ENCODE measurements around the gene ZNF528.
A peak's percentile ranks its signal among the peaks of the same experiment; 100 is the strongest.

ZNF528 gene

DNA sequence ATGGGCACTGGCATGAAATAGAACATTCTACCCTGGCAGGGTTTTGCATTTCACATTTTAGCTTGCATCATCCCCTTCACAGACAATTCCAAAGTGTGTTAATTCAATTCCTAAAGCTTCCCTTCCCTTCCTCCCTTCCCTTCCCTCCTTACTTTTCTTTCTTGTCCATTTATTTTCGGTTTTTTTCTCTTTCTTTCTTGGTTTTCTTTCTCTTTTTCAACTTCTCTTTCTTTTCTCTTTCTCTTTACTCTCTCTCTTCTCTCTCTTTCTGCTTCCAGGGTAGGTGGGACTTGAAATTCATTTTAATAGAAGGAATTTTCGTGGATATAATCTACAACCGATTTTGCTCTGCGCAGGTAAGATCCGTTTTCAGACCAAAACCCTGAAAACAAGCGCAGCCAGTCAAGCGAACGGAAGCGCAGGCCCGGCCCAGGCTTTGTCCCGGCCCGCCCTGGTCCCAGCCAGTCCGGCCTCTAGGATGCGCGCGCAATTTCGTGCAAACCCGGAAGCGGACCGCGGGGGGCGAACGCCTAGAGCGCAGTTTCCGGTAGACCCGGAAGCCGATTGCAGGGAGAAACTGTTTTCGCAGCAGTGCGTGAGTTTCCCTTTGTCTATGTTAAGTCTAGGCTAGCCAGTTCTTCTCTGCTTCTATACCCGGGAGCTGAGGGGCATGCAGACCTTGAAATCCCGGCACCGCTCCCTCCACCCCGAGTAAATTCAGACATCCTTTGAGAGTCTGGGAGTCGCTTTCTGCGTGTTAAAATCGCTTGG lies at the start of gene ZNF528:
Gene ZNF528, plus strand, starts transcription at position 540 of the 771 bp plus-strand sequence. CDS start 4,165 bp downstream, outside the sequence.
- peak; percentile 92 to 99 for DNase-seq

DNA sequence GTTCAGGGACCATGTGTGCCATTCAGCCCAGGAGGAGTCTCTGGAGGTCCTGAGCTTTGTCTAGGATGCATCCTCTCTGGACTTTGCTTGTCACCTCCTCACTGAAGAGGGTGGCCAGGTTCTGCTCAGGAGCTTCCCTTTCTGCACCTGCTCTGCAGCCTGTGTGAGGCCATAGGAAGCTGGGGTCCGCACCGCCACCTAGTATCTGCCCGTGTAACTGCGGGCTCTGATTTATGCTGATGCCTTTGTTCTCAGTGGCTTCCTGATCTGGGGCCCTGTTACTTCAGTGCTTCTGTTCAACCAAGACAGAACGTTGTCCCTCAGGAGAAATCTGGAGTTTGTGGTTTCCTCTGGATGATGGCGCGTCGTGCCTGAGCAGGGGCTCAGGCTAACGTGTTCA lies 46.1 kb upstream of the ZNF528 start:
- DNase-seq: peak in 1 of 2 experiments; percentile 18

DNA sequence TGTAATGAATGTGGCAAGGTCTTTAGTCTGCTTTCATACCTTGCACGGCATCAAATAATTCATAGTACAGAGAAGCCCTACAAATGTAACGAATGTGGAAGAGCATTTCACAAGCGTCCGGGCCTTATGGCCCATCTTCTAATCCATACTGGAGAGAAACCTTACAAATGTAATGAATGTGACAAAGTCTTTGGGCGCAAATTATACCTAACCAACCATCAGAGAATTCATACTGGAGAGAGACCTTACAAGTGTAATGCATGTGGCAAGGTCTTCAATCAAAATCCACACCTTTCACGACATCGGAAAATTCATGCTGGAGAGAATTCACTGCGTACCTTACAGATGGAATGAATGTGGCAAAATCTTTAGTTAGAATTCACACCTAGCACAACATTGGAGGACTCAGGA lies 31.2 kb upstream of the ZNF528 start:
- DNase-seq: no peak

DNA sequence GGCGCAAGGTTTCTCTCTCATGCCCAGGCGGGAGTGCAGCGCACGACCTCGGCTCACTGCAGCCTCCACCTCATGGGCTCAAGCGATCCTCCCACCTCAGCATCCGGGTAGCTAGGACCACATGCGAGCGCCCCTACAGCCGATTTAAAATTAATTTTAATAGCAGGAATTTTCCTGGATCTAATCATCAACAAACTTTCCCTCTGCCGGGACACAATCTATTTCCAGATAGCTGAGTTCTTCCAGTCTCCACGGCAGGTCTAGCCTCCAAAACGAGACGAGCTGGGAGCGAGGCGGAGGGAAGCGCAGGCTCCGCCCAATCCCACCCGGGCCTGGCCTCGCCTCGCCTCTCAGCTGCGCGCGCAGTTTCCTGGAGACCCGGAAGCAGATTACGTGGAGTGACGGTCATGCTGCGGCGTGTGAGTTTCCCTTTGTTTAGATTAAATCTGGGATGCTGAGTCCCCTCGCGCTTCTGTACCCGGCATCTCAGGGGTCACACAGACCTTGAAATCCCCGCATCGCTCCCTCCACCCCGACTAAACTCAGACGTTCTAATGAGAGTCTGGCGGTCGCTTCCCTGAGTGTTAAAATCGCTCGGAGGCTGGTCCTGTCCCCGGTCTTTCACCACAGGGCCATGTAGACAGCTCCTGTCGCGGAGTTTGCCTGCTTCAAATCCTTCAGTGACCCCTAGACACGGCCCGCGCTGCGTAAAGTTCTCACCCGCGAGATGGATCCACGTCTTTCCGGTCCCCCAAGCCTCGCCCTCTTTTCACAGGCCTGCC lies 27.9 kb upstream of the ZNF528 start, which contains the start of gene ZNF880:
Gene ZNF880, plus strand, starts transcription at position 365 of the 782 bp plus-strand sequence. Its CDS starts 43 bp downstream, at position 408.
- DNase-seq: peak; percentile 87 to 92

DNA sequence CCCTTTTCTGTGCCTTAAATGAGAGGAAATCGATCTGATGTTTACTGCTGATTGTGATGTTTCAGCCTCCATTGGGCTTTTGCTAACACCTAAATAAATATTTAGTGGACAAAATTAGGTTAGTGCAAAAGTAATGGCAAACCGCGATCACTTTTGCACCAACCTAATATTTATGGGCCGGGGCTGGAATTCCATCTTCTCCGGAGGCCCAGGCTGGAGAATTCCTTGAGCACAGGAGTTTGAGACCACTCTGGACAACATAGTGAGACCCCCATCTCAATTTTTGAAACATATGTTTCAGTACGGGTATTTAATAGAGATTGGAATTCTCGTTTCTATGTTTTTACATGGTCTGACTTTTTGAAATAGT lies 27.3 kb upstream of the ZNF528 start:
- DNase-seq: no peak

DNA sequence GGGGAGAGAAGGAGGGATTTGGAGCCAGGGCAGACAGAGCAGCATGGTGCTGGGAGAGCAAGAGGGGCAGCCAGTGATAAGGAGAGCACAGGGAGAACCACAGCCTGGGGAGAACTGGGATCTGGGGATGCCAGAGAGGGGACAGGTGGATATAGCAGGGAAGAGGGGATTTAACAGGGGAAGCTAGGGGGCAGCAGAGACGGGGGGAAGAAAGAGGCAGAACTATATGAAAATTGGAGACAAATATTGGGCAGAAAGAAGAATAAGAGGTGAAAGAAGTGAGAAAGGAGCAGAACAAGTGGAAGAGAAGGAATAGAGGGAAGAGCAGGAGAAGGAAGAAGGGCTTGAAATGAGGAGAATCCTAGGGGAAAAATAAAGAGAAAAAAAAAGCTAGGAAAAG lies 6.5 kb upstream of the ZNF528 start:
- no peak for DNase-seq

DNA sequence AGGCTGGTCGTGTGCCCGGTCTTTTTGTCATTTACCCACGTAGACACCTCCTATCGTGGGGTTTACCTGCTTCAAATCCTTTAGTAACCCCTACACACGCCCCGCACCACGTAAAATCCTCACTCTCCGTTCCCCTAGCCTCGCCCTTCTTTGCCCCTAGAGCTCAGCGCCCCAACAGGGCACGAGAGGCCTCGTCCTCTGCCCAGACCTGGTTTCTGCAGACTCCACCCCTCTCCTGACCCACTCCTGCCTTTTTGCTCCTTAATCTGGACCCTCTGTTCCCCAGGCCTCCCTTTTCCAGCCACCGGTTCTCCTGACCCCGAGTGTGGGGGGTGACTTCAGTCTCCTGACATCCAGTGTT lies 412 bp downstream of the ZNF528 start:
- DNase-seq: peak in 1 of 2 experiments; percentile 50

DNA sequence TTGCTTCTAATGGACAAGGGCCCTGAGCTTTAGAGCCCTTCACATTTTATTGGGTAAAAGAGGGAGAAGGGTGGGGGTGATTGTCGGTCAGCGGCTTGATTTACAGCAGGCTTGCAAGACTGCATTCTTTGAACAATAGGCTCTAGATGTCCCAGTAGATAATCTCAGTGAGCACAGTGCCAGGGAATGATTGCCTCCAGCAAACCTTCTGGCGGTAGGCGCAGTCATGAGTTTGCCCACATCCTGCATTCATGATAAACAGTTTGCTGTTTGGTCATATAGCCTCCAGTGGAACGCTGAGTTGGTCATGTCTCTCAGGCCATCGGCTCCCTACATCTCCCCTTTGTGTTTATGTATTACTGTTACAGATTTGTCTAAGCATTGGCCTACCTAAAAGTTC lies 12.6 kb downstream of the ZNF528 start:
- DNase-seq: no peak

DNA sequence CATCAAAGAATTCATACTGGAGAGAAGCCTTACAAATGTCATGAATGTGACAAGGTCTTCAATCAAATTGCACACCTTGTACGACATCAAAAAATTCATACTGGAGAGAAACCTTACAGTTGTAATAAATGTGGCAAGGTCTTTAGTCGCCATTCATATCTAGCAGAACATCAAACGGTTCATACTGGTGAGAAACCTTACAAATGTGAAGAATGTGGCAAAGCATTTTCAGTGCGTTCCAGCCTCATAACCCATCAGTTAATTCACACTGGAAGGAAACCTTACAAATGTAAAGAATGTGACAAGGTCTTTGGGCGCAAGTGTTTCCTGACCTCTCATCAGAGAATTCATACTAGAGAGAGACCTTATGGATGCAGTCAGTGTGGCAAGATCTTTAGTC lies 18.1 kb downstream of the ZNF528 start:
- no peak for DNase-seq

DNA sequence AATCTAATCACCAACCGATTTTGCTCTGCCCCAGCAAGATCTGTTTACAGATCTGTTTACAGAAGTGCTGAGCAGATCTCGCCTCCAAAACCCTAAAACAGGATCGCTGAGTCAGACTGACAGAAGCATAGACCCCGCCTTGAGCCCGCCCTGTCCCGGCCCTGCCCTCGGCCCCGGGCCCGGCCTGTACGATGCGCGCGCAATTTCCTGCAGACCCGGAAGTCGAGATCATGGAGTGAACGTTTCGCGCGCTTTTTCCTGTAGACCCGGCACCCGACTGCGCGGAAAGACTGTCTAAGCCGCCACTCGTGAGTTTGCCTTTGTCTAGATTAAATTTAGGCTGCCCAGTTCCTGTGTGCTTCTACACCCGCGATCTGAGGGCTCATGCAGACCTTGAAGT lies 31.3 kb downstream of the ZNF528 start, which contains the start of gene ZNF534:
Gene ZNF534, plus strand, starts transcription at position 212 of the 400 bp plus-strand sequence. CDS start 2,327 bp downstream, outside the sequence.
- no peak for DNase-seq

DNA sequence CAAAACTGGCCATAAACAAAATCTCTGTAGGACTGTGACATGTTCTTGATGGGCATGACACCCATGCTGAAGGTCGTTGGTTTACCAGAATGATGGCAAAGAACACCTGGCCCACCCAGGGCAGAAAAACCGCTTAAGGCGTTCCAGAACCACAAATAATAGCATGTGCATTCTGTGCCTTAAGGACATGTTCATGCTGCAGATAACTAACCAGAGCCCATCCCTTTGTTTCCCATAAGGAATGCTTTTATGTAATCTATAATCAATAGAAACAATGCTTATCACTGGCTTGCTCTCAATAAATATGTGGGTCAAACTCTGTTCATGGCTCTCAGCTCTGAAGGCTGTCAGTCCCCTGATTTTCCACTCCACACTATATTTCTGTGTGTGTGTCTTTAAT lies 44.5 kb downstream of the ZNF528 start:
- no peak for DNase-seq

DNA sequence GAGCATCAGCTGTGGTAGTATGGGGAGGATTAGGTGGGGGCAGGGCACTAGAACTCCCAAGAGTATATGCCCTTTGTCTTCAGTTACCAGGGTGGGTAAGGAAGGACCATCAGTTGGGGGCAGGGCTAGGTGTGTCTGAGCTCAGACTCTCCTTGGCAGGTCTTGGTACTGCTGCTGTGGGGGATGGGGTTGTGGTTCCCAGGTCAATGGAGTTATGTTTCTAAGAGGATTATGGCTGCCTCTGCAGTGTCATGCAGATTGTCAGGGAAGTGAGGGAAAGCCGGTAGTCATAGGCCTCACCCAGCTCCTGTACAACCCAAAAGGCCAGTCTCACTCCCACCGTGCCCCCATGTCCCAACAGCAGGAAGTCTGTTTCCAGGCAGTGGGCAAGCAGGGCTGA lies 46.9 kb downstream of the ZNF528 start:
- DNase-seq: no peak

DNA sequence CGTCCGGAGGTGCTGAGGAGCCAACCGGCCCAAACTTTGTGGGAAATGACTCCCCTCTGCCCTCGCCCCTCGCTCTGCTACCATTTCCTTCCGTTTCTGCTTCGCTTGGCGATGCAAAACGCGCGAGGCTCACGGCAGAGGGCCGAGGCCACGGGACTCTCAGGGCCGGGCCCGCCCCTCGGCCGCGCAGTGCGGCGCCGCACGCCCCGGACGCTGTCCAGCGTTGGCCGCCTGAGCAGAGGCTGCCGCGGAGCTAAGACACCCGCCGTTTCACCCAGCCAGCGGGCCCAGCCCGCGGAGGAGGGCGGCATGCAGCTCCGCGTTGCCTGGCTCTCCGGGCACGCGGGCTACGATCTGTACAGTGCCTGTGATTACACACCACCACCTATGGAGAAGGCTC lies 53.6 kb downstream of the ZNF528 start:
- DNase-seq: no peak

DNA sequence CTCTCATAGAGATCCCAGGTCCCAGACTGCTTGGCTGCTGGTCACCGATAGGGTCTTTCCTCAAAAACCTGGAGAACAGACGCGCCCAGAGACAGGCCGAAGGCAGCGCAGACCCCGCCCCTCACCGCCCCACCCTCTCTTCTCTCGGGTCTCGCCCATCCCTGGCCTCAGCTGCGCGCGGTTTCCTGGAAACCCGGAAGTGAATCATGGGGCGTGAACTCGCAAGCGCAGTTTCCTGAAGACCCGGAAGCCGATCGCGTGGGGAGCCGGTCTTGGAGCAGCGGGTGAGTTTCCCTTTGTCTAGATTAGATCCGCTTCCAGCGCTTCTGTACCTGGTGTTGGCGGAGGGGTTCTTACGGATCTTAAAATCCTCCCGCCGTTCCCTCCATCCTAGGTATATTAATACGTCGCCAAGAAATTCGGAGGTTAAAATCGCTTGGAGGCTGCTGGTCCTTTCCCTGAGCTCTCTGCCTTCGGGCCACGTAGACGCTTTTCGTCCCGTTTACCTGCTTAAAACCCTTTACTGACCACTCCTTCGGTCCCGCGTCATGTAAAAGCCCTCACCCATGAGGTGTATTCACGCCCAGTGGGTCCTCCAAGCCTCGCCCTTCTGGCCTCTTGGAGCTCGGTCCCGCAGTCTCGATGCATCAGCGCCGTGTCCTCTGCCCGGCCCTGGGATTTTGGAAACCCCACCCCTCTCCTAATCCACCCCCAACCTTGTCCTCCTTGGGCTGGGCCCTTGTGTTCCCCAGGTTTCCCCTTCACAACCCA lies 55.9 kb downstream of the ZNF528 start, which contains the start of gene ZNF578:
Gene ZNF578, plus strand, starts transcription at position 230 of the 771 bp plus-strand sequence. CDS start 48,293 bp downstream, outside the sequence.
- DNase-seq: no peak

DNA sequence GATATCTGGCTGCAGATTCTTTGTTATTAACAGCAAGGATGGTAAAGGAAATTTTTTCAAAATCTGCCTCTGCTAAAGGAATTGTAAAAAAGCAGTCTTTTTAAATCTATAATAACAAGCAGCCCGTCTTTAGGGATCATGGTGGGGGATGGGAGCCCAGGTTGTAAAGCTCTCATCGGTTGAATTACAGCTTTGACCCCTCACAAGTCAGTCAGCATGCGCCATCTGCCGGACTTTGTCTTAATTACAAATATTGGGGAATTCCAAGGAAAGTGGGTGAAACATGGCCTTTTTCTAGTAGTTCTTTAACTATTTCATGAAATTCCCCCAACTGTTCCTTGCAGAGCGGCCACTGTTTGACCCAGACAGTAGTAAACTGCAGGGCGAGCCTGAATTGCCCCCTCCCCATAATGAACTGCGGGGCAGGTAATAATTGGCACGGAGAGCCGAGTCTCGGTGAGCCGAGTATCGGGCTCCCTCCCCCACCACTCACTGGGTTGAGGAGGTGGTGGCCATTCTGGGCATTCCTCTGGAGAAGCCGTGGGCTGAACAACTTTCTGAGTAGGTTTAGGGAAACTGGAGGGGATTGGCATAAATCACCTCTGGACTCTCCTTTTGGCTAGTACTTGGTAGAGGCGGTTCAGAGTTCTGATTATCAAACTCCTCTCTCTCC lies 67.3 kb downstream of the ZNF528 start:
- peak; percentile 29 to 80 for DNase-seq
